Large intestine (tissue), 3 donors: ENCODE measurements around the gene C4A. TPM values are rescaled to one million over a fixed set of nuclear protein-coding genes. Genes with fewer than 3 reads are reported as not detected.
"Not testable (repeated sequence)": the region's sequence is repeated elsewhere in the genome, so short reads cannot be mapped to it uniquely, and the experiment has no call there.

Experiments used
- DNase-seq, 2 donors: peaks; one replicate each; pipeline versions ENCODE4 v3.0.0 to v3.0.0-alpha.2; 2013
- H3K27ac ChIP-seq: one replicate; pipeline ENCODE4 v1.5.1; 2013; ENCODE audit warnings: low read length
- H3K27me3 ChIP-seq: 2 replicates; pipeline ENCODE4 v1.6.1; 2013; ENCODE audit warnings: low read length; ENCODE audit not compliant: control insufficient read depth, insufficient read depth
- H3K36me3 ChIP-seq: 2 replicates; pipeline ENCODE4 v1.6.1; 2013; ENCODE audit warnings: low read length; ENCODE audit not compliant: control insufficient read depth, insufficient read depth
- H3K4me1 ChIP-seq: one replicate; pipeline ENCODE4 v1.6.1; 2013; ENCODE audit warnings: low read length; ENCODE audit not compliant: control insufficient read depth, insufficient read depth
- H3K4me3 ChIP-seq: one replicate; pipeline ENCODE4 v1.5.1; 2013; ENCODE audit warnings: low read length
- H3K9me3 ChIP-seq: one replicate; pipeline ENCODE4 v1.6.1; 2013; ENCODE audit warnings: mild to moderate bottlenecking, low read depth, low read length, moderate library complexity; ENCODE audit not compliant: control insufficient read depth
- WGBS: methylation state at CpG from one replicate; pipeline ENCODE4 v1.1.5; 2013; ENCODE audit warnings: low lambda C conversion rate; ENCODE audit not compliant: insufficient coverage; 5-methylcytosine and 5-hydroxymethylcytosine counted together
- polyA plus RNA-seq: library from polyadenylated mRNA; unstranded; fragments of 120-200 nt; gene quantifications from one replicate; pipeline ENCODE4 v1.2.1, GENCODE V29; 2013

The C4A gene
- polyA plus RNA-seq, 1 donor = 92.9 TPM

DNA sequence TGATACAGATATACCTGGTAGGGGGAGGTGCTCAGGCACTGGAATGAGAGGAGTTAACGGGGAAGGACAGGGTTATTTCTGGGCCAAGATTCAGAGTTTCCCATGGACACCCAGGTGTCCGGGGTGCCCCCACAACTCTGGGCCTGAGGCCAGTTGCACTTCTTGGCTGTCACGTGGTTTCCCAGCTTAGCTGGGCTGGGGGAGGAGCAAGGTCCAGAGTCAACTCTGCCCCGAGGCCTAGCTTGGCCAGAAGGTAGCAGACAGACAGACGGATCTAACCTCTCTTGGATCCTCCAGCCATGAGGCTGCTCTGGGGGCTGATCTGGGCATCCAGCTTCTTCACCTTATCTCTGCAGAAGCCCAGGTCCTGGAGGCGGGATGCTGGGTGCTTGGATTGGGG lies 32.7 kb downstream of the C4A start, which contains the start of gene C4B:
Gene C4B (plus strand): TSS at position 249 of the 400 bp plus-strand sequence. CDS start 51 bp downstream, at position 300.
- H3K27me3 ChIP-seq, H3K27ac ChIP-seq, H3K4me3 ChIP-seq, H3K36me3 ChIP-seq, H3K9me3 ChIP-seq, DNase-seq, H3K4me1 ChIP-seq: not testable (repeated sequence)
- WGBS = no CpG with 5 or more reads among the region's 6 CpGs

DNA sequence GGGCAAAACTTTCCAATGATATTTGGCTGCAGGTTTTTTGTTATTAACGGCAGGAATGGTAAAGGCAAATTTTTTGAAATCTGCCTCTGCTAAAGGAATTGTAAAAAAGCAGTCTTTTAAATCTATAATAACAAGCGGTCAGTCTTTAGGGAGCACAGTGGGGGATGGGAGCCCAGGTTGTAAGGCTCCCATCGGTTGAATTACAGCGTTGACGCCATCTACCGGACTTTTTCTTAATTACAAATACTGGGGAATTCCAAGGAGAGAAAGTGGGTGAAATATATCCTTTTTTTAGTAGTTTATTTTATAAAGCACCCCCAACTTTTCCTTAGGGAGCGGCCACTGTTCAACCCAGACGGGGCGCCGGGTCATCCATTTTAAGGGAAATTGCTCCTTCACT lies 40.2 kb downstream of the C4A start:
- not testable (repeated sequence) for H3K4me1 ChIP-seq, H3K36me3 ChIP-seq, DNase-seq, H3K9me3 ChIP-seq, H3K27ac ChIP-seq, H3K27me3 ChIP-seq, H3K4me3 ChIP-seq
- no CpG with 5 or more reads among the region's 10 CpGs for WGBS

DNA sequence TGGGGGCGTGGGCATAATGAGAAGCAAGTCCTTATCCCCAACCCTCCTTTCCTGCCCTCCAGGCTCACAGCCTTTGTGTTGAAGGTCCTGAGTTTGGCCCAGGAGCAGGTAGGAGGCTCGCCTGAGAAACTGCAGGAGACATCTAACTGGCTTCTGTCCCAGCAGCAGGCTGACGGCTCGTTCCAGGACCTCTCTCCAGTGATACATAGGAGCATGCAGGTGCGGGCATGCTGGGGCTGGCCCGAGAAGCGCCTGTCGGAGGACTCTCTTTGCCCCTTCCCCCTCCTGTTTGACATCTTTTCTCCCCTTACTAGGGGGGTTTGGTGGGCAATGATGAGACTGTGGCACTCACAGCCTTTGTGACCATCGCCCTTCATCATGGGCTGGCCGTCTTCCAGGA lies 46.8 kb downstream of the C4A start:
- H3K9me3 ChIP-seq, H3K4me1 ChIP-seq, DNase-seq, H3K27me3 ChIP-seq, H3K36me3 ChIP-seq, H3K27ac ChIP-seq, H3K4me3 ChIP-seq: not testable (repeated sequence)
- no CpG with 5 or more reads among the region's 10 CpGs for WGBS

DNA sequence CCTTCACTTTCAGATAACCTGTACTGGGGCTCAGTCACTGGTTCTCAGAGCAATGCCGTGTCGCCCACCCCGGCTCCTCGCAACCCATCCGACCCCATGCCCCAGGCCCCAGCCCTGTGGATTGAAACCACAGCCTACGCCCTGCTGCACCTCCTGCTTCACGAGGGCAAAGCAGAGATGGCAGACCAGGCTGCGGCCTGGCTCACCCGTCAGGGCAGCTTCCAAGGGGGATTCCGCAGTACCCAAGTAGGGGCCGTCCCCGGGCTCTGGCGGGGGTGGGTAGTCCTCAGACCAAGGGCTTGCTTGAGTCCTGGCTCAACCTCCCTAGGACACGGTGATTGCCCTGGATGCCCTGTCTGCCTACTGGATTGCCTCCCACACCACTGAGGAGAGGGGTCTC lies 47.7 kb downstream of the C4A start:
- H3K27ac ChIP-seq, H3K9me3 ChIP-seq, DNase-seq, H3K4me1 ChIP-seq, H3K27me3 ChIP-seq, H3K4me3 ChIP-seq, H3K36me3 ChIP-seq: not testable (repeated sequence)
- WGBS = no CpG with 5 or more reads among the region's 14 CpGs

- DNase-seq, H3K9me3 ChIP-seq, H3K36me3 ChIP-seq, H3K4me1 ChIP-seq, H3K27me3 ChIP-seq, H3K4me3 ChIP-seq, H3K27ac ChIP-seq: not testable (repeated sequence)
- WGBS = no CpG with 5 or more reads among the region's 16 CpGs
Measured at GRCh38 chr6:32035283-32036013, 53.6 kb downstream of the C4A start.

DNA sequence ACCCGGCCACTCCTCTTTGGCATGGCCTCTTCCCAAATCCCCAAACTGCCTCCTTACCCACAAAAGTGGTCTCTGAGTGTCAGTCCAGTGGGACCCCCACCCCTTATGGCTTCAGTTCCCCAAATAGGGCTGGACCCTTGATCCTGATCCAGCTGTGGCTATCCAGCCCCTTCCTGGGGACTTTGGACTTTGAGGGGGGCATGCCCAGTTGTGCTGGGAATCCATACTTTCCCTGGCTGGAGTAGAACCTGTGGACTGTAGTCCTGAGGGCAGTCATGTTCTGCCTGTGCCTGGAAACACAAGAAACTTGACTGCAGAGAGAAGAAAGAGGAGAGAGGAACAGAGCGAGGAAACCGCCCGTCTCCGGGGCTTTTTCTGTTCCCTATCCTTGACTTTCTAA lies 55.3 kb downstream of the C4A start:
- H3K27me3 ChIP-seq, H3K36me3 ChIP-seq, DNase-seq, H3K9me3 ChIP-seq, H3K4me3 ChIP-seq, H3K4me1 ChIP-seq, H3K27ac ChIP-seq: not testable (repeated sequence)
- WGBS = no CpG with 5 or more reads among the region's 5 CpGs

GRCh38 chr6:32037598-32038524 lies 56.0 kb downstream of the C4A start, which contains the start of gene CYP21A2:
Gene CYP21A2 (plus strand): TSS chr6:32038415. CDS start chr6:32038423, 8 bp downstream.
- no CpG with 5 or more reads among the region's 19 CpGs for WGBS
- DNase-seq, H3K9me3 ChIP-seq, H3K36me3 ChIP-seq, H3K27me3 ChIP-seq, H3K27ac ChIP-seq, H3K4me1 ChIP-seq, H3K4me3 ChIP-seq: not testable (repeated sequence)

DNA sequence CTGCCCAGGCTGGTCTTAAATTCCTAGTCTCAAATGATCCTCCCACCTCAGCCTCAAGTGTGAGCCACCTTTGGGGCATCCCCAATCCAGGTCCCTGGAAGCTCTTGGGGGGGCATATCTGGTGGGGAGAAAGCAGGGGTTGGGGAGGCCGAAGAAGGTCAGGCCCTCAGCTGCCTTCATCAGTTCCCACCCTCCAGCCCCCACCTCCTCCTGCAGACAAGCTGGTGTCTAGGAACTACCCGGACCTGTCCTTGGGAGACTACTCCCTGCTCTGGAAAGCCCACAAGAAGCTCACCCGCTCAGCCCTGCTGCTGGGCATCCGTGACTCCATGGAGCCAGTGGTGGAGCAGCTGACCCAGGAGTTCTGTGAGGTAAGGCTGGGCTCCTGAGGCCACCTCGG lies 57.0 kb downstream of the C4A start:
- WGBS = no CpG with 5 or more reads among the region's 5 CpGs
- H3K4me3 ChIP-seq, H3K36me3 ChIP-seq, H3K9me3 ChIP-seq, H3K27me3 ChIP-seq, H3K27ac ChIP-seq, H3K4me1 ChIP-seq, DNase-seq: not testable (repeated sequence)

GRCh38 chr6:32039321-32040274 lies 57.7 kb downstream of the C4A start:
- not testable (repeated sequence) for H3K27me3 ChIP-seq, H3K9me3 ChIP-seq, DNase-seq, H3K36me3 ChIP-seq, H3K4me1 ChIP-seq, H3K27ac ChIP-seq, H3K4me3 ChIP-seq
- WGBS = no CpG with 5 or more reads among the region's 24 CpGs
